ENCODE data around the gene REXO1. TPM values are rescaled to one million over a fixed set of nuclear protein-coding genes. Genes with fewer than 3 reads are reported as not detected.

The REXO1 gene
- total and polyA plus RNA-seq, 2 of the 8 experiments (the other 6 are each of a cell fraction or from before 2014, with no cell fraction given): 42.4 to 44.3 TPM

GRCh38 chr19:1844513-1845124 lies 3.7 kb downstream of the REXO1 start (continued):
- TF ChIP-seq RXRA (IDR thresholded peaks at IDR 0.05; ENCODE audit: insufficient read depth, low read depth, low read length) (no peak), SP1 (IDR thresholded peaks at IDR 0.05; ENCODE audit: low read depth, low read length) (no peak), CBX8 (IDR thresholded peaks at IDR 0.05; ENCODE audit: borderline replicate concordance, low read depth, low read length) (no peak), SAP30 (IDR thresholded peaks at IDR 0.05; ENCODE audit: insufficient read depth, insufficient replicate concordance, low read length) (no peak)

All from H1 (cell line).